ENCODE data around the gene BRCA1. TPM values are rescaled to one million over a fixed set of nuclear protein-coding genes. Genes with fewer than 3 reads are reported as not detected.

Gene BRCA1
- total and polyA plus RNA-seq, 2 donors (not counting 1 experiment from before 2014, with no cell fraction given), result 7.5 to 9.9 TPM

DNA sequence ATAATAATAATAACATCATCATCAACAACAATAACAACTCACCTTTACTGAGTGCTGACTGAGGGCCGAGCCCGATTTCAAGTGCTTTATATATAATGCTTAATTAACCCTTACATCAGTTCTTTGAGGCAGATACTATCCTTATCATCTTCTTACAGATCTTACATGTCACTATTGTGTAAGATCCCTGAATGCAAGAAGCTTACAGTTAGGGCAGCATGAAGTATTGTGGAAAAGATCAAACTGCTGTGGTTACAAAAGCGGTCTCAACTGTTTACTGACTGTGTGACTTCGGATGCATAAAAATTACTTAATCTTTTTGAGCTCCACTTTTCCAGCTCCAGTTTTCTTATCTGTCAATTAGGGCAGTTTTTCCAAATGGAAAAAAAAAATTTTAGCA is 106.2 kb downstream of the BRCA1 start:
- Histone ChIP-seq H3K9ac (ENCODE audit: insufficient read depth, low read length) (no peak overlapping the region), H3K27ac (ENCODE audit: insufficient read depth, low read length) (no peak overlapping the region), H2AFZ (ENCODE audit: low read length) (no peak overlapping the region), H4K20me1 (ENCODE audit: control insufficient read depth, extremely low read depth, insufficient read depth, low read length) (no peaks in the 10 kb centered on the region), H3K4me3 (replicated peaks in 1 of 4; ENCODE audit: control extremely low read depth in 1 of 4, insufficient read depth in 1 of 4, low read depth in 3 of 4, low read length in 4 of 4) (peak overlapping the region in 1 of 4 experiments; percentile 74), H3K27me3 (ENCODE audit: control insufficient read depth, insufficient read depth, low read length) (no peaks in the 10 kb centered on the region), H3K79me2 (ENCODE audit: control insufficient read depth, insufficient read depth, low read length) (peaks cover 33% of the 10 kb centered on the region), H3K36me3 (ENCODE audit: control insufficient read depth, insufficient read depth, low read length) (peaks cover 12% of the 10 kb centered on the region), H3K4me1 (ENCODE audit: control insufficient read depth, extremely low read depth, insufficient read depth, low read length) (peaks cover 13% of the 10 kb centered on the region), H3K4me2 (ENCODE audit: extremely low read depth, insufficient read depth, low read length) (no peak overlapping the region), H3K9me3 (ENCODE audit: control insufficient read depth, insufficient read depth, low read depth, low read length) (no peaks in the 10 kb centered on the region)
- TF ChIP-seq EZH2 (IDR thresholded peaks at IDR 0.05; ENCODE audit: low read length, missing control alignments), result no peak
- TF ChIP-seq, protein P1, sequence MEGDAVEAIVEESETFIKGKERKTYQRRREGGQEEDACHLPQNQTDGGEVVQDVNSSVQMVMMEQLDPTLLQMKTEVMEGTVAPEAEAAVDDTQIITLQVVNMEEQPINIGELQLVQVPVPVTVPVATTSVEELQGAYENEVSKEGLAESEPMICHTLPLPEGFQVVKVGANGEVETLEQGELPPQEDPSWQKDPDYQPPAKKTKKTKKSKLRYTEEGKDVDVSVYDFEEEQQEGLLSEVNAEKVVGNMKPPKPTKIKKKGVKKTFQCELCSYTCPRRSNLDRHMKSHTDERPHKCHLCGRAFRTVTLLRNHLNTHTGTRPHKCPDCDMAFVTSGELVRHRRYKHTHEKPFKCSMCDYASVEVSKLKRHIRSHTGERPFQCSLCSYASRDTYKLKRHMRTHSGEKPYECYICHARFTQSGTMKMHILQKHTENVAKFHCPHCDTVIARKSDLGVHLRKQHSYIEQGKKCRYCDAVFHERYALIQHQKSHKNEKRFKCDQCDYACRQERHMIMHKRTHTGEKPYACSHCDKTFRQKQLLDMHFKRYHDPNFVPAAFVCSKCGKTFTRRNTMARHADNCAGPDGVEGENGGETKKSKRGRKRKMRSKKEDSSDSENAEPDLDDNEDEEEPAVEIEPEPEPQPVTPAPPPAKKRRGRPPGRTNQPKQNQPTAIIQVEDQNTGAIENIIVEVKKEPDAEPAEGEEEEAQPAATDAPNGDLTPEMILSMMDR (conservative IDR thresholded peaks at IDR 0.05 in 1 of 2, IDR thresholded peaks at IDR 0.05 in 1 of 2; ENCODE audit: low read depth in 1 of 2, low read length in 2 of 2), result no peak
- DNase-seq (ENCODE audit: low read depth in 2 of 2), result peak in 1 of 2 donors; percentile 57

DNA sequence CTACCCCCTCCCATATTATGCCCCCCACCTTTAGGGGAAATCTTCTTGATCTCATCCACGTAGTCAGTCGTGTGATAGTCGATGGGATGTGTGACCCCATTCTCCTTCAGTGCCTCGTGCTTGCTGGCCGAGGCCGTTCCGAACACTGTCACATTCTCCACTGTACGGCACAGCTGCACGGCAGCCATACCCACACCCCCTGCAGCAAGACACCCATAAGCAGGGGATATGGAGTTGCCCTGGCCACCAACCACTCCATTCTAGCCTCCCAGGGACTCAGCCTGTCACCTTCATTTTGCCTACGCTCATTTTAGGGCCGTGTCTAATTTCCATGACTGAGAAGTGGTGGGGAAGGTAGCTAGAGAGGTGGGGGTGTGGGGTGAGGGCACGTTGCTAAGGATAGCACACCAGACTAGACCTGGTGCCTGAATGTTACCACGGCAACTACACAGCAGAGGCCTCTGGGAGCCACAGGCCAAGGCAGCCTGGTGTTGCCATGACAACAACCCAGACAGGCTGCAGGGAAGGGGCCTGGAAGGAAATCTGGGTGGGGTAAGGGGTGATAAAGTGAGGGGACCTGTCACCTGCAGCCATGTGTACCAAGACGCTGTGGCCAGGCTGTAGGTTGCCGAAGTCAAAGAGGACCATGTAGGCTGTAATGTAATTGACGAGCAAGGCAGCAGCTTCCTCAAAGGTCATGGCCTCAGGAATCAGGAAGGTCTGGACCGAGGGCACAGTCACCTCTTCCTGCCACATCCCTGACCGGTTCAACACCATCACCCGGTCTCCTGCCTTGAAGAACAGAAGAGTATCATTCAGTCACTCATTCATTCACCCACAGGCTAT is 106.9 kb downstream of the BRCA1 start:
- no peak overlapping the region for H2AFZ ChIP-seq (ENCODE audit: low read length)
- no peak overlapping the region for H3K9ac ChIP-seq (ENCODE audit: insufficient read depth, low read length)
- DNase-seq (ENCODE audit: low read depth in 2 of 2), result no peak
- H3K36me3 ChIP-seq (ENCODE audit: control insufficient read depth, insufficient read depth, low read length), result peaks cover 16% of the 10 kb centered on the region
- no peak overlapping the region for H3K27ac ChIP-seq (ENCODE audit: insufficient read depth, low read length)
- H3K27me3 ChIP-seq (ENCODE audit: control insufficient read depth, insufficient read depth, low read length), result no peaks in the 10 kb centered on the region
- peaks cover 33% of the 10 kb centered on the region for H3K79me2 ChIP-seq (ENCODE audit: control insufficient read depth, insufficient read depth, low read length)
- no peak overlapping the region for H3K4me2 ChIP-seq (ENCODE audit: extremely low read depth, insufficient read depth, low read length)
- H4K20me1 ChIP-seq (ENCODE audit: control insufficient read depth, extremely low read depth, insufficient read depth, low read length), result no peaks in the 10 kb centered on the region
- peaks cover 13% of the 10 kb centered on the region for H3K4me1 ChIP-seq (ENCODE audit: control insufficient read depth, extremely low read depth, insufficient read depth, low read length)
- TF ChIP-seq EZH2 (IDR thresholded peaks at IDR 0.05; ENCODE audit: low read length, missing control alignments), result no peak
- TF ChIP-seq, protein P1 (conservative IDR thresholded peaks at IDR 0.05 in 1 of 2, IDR thresholded peaks at IDR 0.05 in 1 of 2; ENCODE audit: low read depth in 1 of 2, low read length in 2 of 2), result no peak
- no peak overlapping the region for H3K4me3 ChIP-seq (replicated peaks in 1 of 4; ENCODE audit: control extremely low read depth in 1 of 4, insufficient read depth in 1 of 4, low read depth in 3 of 4, low read length in 4 of 4)
- H3K9me3 ChIP-seq (ENCODE audit: control insufficient read depth, insufficient read depth, low read depth, low read length), result no peaks in the 10 kb centered on the region

DNA sequence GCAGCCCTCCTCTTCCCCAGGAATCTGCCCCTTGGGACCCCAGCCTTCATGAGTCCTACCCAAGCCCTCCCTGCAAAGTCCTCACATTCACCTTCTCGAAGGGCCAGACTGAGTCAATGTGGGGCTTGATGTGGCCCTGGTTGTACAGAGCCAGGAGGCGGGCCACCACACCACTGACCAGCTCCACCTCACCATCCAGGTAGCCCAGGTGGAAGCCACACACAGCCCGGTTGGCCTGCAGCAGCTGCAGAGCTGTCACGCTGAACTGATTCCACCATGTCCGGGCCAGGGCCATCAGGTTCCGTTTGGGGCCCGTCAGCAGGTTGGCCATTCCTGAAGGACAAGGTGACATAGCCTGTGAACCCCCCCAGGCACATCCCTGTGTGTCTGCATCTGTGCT is 108.9 kb downstream of the BRCA1 start:
- H3K9ac ChIP-seq (ENCODE audit: insufficient read depth, low read length), result no peak overlapping the region
- no peak overlapping the region for H2AFZ ChIP-seq (ENCODE audit: low read length)
- DNase-seq (ENCODE audit: low read depth in 2 of 2), result no peak
- no peak overlapping the region for H3K27ac ChIP-seq (ENCODE audit: insufficient read depth, low read length)
- H3K4me2 ChIP-seq (ENCODE audit: extremely low read depth, insufficient read depth, low read length), result no peak overlapping the region
- H3K9me3 ChIP-seq (ENCODE audit: control insufficient read depth, insufficient read depth, low read depth, low read length), result no peaks in the 10 kb centered on the region
- TF ChIP-seq, protein P1 (conservative IDR thresholded peaks at IDR 0.05 in 1 of 2, IDR thresholded peaks at IDR 0.05 in 1 of 2; ENCODE audit: low read depth in 1 of 2, low read length in 2 of 2), result no peak
- TF ChIP-seq EZH2 (IDR thresholded peaks at IDR 0.05; ENCODE audit: low read length, missing control alignments), result no peak
- peaks cover 24% of the 10 kb centered on the region for H3K79me2 ChIP-seq (ENCODE audit: control insufficient read depth, insufficient read depth, low read length)
- H3K4me1 ChIP-seq (ENCODE audit: control insufficient read depth, extremely low read depth, insufficient read depth, low read length), result peaks cover 13% of the 10 kb centered on the region
- H3K27me3 ChIP-seq (ENCODE audit: control insufficient read depth, insufficient read depth, low read length), result no peaks in the 10 kb centered on the region
- H3K36me3 ChIP-seq (ENCODE audit: control insufficient read depth, insufficient read depth, low read length), result peaks cover 19% of the 10 kb centered on the region
- H3K4me3 ChIP-seq (replicated peaks in 1 of 4; ENCODE audit: control extremely low read depth in 1 of 4, insufficient read depth in 1 of 4, low read depth in 3 of 4, low read length in 4 of 4), result no peak overlapping the region
- H4K20me1 ChIP-seq (ENCODE audit: control insufficient read depth, extremely low read depth, insufficient read depth, low read length), result no peaks in the 10 kb centered on the region

All from fibroblast of lung (primary cell).